AG09319 (cell line): ENCODE data around the gene RSRC1.
A peak's percentile ranks its signal among the peaks of the same experiment; 100 is the strongest.

ENCODE experiments used
- DNase-seq: peaks from one replicate; pipeline ENCODE4 v3.0.0-alpha.2; 2010; ENCODE audit warnings: low read depth; ENCODE audit errors: extremely low read depth
- TF ChIP-seq, protein P1 (sequence below): IDR thresholded peaks from 2 replicates; pipeline ENCODE4 v1.5.1; 2011; ENCODE audit warnings: low read depth, mild to moderate bottlenecking, inconsistent platforms, low read length, moderate library complexity

RSRC1 gene

DNA sequence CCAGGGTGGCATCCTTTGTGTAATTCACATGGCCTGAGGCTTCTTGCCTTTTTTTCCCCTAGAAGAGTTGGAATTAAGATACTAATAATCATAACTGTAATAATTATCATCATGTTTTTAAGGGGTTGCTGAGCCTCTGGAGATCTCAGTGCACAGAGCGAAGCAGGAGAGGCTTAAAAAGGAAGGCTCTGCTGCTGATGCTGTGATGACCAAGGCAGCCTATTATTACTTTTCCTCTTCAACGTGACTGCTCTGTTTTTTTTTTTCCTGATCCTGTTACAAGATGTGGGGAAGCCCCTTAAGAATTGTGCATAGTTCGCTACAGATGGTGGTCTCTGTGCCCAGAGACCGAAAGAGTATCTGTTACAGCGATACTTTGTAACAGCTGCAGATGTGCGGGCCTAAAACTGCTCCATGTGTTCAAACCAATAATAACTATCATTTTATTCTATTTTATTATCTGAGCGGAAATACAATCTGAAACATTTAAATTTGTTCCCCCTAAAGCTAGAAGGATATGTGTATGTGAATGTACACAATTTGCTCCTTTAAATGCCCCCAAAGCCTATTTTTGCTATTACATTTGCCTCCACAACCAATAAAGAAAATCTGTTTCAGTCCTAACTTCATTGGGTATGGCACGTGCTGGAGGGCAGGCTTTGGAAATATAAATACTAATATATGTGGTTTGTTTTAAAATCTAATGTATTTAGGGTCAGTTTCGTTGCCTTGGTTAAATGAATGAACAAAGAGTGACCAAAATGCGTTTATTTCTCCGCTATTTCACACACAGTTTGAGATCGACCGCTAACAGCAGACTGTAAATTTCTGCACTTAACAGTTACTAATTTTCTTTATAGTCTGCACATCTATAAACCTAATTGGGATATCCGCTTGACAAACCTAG is 8.3 kb upstream of the RSRC1 start:
- TF ChIP-seq, protein P1, sequence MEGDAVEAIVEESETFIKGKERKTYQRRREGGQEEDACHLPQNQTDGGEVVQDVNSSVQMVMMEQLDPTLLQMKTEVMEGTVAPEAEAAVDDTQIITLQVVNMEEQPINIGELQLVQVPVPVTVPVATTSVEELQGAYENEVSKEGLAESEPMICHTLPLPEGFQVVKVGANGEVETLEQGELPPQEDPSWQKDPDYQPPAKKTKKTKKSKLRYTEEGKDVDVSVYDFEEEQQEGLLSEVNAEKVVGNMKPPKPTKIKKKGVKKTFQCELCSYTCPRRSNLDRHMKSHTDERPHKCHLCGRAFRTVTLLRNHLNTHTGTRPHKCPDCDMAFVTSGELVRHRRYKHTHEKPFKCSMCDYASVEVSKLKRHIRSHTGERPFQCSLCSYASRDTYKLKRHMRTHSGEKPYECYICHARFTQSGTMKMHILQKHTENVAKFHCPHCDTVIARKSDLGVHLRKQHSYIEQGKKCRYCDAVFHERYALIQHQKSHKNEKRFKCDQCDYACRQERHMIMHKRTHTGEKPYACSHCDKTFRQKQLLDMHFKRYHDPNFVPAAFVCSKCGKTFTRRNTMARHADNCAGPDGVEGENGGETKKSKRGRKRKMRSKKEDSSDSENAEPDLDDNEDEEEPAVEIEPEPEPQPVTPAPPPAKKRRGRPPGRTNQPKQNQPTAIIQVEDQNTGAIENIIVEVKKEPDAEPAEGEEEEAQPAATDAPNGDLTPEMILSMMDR: no peak
- no peak for DNase-seq

DNA sequence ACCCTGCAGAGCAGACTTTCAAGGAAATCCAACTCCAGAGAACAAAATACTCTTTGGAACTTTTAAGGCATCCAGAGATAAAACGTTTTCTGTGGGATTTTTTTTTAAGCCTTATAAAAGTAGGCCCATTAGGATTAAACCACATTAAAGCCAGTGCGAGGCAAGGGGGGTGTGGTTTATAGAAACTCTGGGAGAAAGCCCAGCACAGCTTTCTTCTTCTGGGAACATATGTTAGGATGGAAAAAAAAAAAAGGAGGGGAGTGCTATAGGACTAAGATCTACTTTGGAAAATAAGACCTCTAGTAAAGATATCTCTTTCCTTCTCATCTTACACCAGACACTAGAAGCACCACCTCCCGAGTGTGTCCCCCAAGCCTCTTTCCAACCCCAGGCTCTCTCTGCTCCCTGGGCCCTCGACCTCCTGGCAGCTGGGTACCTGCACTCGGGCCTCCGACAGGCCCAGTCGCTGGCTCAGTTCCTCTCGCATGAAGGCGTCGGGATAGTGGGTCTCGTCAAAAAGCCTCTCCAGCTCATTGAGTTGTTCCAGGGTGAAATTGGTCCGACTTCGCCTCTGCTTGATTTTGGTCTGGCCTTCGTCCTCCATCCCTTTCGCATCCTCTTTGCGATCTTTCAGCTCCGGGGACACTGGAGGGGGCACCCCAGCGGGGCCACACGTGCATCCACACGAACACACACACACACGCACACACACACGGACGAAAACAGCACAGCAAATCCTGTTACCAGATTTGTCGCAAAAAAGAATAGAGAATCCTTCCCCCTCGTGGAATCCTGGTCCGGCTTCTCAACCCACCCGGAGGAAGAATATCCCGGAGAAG is 7.4 kb upstream of the RSRC1 start:
- TF ChIP-seq, protein P1: no peak
- no peak for DNase-seq

DNA sequence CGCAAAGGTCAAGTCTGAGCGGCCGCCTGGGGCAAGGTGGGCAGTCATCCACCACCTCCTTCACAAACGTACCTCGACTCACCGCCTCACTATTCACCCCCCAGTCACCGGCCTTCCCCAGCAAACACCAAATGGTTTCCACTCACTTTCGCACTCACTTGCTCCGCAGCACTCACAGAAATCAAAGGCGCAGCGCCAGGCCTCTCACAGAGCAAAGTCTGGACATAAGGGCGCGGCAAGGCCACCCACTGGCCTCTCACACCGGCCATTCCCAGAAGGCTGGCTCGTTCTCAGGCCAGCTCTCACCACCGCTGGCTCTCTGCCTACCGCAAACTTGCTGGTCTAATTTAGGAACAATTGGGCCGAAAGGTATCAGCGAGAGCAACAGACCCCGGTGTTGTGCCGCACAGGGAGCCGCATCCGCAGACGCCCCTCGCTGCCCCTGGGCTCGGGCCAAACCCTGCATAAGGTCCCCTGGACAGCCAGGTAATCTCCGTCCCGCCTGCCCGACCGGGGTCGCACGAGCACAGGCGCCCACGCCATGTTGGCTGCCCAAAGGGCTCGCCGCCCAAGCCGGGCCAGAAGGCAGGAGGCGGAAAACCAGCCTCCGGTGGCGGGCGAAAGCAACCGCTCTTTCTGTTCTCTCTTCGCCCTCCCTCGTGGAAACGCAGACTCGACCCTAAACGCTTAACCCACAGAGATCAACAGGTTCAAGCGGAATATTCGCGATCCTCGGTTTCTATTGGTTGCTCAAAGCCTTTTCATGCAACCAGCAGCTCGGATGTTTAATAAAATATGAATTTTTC is 6.6 kb upstream of the RSRC1 start:
- TF ChIP-seq, protein P1: no peak
- no peak for DNase-seq

DNA sequence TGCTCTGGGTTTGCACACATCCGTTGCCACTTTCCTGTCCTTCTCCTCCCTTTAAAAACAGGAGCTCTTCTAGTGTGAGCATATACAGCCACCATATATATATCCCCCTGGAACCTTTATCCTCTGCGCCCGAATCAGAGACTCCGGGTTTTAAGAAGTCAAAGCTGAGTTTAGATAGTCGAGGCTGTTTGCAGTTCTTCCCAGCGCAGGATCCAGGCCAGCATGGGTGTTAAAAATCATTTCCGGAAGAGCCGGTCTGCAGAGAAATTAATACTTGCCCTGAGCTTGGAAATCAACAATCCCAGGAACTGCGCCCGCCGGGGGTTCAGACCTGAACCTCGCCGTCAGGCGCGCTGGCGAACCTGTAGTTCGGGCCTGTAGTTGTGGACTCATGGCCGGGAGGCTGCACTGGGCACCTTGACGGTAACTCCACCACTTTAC is 6.0 kb upstream of the RSRC1 start:
- TF ChIP-seq, protein P1: no peak
- DNase-seq: no peak

DNA sequence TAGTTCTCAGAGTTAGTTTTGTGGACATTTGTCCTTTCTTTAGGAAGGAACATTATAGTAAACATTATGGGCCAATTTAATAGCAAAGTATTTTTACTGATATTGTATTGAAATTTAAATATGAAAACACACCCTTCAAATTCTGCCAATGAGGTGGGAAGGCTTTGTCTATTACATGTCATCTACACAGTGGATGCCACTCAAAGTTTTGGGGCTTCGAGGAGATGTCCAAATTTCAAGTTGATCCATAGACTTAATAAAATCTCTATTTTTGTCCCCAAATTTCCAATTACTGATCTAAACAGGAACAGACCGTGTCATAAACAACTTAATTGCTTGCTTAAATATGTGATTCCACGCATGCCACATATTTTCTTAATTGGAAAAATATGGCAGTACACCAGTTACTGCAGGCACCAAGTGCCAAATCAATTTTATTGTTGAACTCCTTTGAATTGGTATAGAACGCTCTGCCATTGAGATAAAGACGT is 5.4 kb upstream of the RSRC1 start:
- no peak for DNase-seq
- TF ChIP-seq, protein P1: no peak

DNA sequence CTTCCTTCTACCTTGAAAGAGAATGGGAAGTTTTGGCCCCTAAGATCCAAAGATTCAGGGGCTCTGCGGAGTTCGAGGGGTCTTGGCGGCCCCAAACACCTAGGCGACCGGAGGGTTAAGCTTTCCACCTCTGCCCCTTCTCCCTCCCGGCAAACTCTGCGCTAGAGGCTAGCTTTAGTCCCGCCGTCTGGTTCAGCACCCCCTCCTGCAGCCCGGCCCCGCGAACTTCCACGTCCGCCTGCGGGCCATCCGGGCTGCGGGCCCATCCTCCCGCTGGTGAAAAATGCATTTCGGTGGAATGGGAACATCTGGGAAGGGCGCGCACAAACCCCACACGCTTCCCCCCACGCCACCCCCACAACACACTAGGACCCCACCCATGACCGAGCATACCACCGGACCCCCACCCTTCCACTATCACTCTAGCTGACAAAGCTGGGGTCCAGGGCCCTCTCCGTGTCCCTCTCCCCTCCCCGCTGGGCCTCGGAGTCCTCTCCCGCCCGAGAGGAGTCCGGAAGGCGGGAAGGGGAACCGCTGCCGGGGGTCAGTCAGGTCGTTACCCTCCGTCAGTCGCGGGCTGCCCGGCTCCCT is 4.7 kb upstream of the RSRC1 start:
- TF ChIP-seq, protein P1: no peak
- DNase-seq: peak; percentile 22
